HG02763 (cell line): ENCODE results near the gene SNX8.
"Not testable (repeated sequence)": the region's sequence is repeated elsewhere in the genome, so short reads cannot be mapped to it uniquely, and the experiment has no call there.

Experiments
- ATAC-seq: cut with Tn5 transposase; IDR thresholded peaks from one replicate; pipeline ENCODE4 v1.9.1; 2021; ENCODE audit warnings: mild to moderate bottlenecking, moderate library complexity; ENCODE audit not compliant: unreplicated experiment

Gene SNX8, protein sequence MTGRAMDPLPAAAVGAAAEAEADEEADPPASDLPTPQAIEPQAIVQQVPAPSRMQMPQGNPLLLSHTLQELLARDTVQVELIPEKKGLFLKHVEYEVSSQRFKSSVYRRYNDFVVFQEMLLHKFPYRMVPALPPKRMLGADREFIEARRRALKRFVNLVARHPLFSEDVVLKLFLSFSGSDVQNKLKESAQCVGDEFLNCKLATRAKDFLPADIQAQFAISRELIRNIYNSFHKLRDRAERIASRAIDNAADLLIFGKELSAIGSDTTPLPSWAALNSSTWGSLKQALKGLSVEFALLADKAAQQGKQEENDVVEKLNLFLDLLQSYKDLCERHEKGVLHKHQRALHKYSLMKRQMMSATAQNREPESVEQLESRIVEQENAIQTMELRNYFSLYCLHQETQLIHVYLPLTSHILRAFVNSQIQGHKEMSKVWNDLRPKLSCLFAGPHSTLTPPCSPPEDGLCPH

DNA sequence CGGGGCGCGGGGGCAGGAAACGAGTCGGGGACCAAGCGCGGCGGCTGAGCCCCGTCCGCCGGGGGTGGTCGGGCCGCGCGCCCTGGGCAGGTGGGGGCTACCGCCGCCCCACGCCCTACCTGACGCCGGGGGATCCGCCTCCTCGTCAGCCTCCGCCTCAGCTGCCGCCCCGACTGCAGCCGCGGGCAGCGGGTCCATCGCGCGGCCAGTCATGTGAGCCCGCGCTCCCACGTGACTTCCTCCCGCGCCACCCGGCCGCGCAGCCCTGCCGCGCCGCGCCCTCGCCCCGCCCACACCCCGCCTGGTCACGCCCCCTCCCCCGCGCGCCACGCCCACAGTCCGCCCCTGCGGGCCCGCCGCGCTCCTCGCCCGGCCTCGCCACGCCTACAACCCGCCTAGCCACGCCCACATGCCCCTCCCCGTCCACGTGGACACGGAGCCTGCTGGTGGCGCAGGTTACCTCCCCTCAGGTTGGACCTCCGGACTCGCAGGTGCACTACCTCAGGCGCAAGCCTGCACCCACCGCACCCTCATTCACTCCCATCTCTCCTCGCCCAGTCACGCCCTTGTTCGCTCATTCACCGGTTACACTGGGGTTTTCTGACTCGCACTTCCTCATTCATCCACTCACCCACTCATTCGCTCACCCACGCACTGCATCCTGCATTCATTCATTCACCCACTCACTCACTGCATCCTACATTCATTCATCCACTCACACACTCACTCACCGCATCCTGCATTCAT, at the start of gene SNX8:
Gene SNX8, minus strand, starts transcription at position 233 of the 747 bp plus-strand sequence. Its CDS starts 20 bp downstream, at position 213.
- ATAC-seq: peak; percentile 74

DNA sequence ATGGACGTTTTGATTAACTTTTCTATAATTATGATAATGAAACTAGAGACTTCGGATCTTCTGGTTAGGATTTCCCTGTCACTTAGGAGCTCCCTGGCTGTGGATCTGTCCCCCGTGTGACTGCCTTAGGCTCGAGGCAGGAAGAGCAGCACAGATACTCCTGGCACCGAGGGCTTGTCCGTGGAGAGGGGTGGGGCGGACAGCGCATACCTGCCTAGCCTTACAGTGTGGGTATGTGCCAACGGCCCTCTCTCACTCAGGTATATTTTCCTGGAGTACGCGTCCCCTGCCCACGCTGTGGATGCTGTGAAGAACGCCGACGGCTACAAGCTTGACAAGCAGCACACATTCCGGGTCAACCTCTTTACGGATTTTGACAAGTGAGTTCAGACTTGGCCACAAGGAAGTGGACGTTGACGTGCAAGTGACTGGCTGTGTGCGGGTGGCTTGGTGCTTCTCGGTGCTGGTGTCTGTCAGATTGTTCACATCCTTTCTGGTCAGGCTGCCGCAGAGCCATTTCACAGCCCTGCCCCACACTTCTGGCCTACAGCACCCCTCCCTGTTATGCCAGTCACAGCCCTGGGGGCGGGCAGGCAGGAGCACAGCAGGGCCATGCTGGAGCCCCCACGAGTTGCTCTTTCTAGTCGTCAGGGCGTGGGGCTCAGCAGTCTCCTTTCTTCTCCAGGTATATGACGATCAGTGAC, 48.3 kb upstream of the SNX8 start:
- ATAC-seq: no peak

DNA sequence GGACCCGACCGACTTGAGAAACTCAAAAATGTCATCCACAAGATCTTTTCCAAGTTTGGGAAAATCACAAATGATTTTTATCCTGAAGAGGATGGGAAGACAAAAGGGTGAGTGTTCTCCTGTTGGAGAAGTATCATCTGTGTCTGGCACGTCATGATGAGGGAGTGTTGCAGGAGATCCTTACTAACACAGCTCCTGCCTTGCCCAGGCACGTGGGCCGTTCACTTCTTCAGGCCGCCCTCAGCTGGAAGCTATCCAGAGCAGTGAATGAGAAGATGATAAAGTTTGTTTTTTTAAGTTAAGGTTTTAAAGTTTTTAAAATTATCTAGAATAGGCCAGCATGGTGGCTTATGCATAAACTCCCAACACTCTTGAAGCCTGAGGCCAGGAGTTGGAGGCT, 46.6 kb upstream of the SNX8 start:
- no peak for ATAC-seq

DNA sequence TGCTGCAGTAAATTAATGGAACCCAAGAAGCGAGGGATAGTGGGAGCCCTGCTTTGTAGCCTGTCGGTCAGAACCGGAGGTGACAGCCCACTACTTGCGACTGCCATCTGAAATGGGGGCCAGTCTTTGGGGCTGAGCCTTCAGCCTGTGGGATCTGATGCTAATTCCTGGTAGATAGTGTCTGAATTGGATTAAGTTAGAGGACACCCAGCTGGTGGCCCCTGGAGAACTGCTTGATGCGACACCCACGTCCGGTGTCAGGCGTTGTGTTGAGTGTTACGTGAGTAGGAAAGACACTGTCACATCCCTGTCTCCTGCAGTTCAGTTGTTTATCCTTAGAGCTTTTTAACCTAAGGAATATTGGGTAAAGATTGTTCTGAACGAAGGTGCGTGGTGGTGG, 45.4 kb upstream of the SNX8 start:
- ATAC-seq: no peak

DNA sequence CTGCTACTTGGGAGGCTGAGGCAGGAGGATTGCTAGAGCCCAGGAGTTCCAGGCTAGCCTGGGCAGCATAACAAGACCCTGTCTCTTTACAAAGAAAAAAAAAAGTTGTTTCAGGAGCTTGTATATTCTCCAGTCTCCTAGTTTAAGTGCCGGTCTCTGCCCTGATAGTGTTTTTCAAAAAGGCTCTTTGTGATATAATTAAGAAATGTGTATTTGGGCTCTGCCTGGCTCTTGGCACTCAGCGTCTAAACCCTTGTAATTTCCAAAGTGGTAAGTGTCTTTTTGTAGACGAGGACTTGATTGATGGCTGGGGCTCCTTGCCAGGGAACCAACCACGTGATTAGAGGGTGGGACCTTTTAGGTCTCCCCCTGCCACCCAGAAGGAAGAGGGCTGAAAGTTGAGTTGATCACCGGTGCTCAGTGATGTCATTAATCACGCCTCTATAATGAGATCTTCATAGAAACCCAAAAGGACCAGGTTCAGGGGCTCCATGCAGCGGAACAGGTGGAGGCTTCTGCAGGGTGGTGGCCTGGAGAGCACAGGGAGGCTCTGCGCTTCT, 44.8 kb upstream of the SNX8 start:
- no peak for ATAC-seq

DNA sequence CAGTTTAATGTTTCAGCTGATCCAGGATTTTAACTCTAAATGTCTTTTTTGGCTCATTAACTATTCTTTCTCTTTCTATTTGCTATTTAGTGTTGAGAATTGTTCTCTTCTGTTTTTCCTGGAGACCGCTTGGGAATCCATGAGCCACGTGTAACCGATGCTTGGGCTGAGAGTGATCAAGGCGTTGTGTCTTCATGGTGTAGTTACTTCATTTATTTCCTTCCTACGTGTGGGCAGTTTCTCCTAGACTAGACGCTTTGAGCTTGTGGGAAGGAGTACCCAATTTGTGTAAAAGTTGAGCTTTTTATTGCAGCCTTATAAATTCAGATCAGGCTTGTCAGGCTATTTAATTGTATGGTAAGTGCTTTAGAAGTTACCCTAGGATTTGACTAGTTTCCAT, 43.3 kb upstream of the SNX8 start:
- no peak for ATAC-seq

DNA sequence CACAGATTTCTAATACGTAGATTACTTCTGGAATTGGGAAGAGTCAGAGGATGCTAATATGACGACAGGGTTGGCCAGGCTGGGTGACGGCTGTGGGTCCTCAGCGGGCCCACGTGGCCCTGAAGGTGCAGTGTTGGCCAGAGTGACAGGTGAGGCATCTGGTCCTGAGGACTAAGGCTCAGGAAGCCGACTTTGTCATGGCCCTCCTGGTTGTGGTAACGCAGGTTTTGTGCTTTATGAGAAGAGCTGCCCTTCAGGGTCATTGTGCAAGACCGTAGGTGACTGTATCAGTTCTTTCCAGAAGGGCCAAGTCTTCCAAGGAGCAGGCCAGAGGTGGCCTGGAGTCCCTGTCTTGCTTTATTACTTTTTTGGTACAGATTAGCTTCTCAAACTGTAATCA, 42.9 kb upstream of the SNX8 start:
- no peak for ATAC-seq

DNA sequence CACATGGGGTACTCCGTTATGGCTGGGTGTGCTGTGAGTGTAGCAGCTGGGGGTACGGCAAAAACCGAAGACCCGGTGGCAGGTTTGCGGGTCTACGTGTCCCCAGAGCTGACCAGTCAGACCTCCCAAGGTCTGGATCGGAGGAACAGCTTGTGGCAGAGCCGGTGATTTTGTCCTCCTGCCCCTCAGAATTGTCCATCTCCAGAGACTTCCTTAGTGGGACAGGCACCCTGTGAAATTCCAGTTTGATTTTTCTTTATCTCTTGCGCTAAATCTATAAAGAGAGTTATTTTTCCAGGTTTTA, 41.4 kb upstream of the SNX8 start:
- ATAC-seq: no peak

DNA sequence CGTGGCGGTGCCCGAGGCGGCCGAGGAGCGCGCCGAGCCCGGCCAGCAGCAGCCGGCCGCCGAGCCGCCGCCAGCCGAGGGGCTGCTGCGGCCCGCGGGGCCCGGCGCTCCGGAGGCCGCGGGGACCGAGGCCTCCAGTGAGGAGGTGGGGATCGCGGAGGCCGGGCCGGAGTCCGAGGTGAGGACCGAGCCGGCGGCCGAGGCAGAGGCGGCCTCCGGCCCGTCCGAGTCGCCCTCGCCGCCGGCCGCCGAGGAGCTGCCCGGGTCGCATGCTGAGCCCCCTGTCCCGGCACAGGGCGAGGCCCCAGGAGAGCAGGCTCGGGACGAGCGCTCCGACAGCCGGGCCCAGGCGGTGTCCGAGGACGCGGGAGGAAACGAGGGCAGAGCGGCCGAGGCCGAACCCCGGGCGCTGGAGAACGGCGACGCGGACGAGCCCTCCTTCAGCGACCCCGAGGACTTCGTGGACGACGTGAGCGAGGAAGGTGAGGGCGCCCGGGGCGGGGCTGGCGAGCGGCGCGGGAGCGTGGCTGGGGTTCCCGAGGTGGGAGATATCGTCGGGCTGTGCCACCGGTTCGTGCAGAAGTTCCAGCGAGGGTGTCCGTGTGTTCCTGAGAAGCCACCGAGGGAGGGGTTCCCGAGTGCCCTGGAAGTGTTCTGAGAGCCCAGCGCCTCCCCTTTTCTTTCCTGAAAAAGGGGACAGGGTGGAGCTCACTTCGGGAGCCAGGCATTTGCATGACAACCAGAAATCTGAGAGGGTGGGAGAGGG, 40.9 kb upstream of the SNX8 start:
- ATAC-seq: peak; percentile 27

DNA sequence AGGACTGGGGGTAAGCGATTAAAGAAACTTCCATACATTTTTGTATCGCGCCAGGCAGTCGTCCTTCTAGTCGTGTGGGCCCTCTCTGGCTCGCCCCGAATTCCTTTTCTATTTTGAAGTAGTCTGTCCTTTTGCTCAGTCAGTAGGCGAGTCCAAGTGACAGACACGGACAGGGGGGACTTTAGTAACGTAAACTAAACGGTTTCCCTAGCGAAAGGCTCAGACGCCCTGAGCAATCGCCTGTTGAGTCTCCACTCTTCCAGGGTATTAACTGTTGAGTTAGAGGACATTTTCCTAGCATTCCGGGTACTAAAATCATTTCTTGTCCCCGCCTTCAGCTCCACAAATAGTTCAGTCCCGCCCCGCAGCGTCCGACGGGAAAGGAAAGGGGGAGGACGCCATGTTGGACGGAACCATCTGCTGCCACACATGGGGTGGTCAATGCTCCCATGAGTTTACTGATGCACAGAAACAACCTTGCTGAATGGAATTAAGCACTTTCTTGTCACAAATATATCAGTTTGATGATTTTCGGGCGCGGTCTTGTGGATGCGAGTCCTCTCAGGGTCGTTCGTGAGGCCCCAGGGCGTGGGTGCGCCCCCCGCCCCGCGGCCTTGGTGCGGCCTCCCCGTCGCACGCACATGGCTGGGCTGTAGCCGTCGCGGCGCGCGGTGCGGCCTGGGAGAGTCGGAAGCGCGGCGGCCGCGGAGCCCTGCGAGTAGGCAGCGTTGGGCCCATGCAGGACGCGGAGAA, 40.1 kb upstream of the SNX8 start, which contains the start of gene EIF3B:
Gene EIF3B, plus strand, starts transcription at position 642 of the 753 bp plus-strand sequence. Its CDS starts 95 bp downstream, at position 737.
- ATAC-seq: peak; percentile 82

DNA sequence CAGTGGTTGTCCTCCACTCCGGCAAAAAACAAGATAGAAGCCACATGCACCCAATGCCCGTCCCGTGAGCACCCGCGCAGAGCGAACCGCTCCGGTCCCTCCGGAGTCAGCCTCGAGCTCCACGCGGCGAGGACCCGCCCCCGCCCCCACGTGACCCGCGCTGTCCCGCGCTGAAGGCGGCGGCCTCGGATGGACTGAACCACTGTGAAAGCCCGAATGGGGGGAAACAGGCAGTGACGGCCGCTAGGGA, 39.6 kb upstream of the SNX8 start:
- ATAC-seq: peak; percentile 41

DNA sequence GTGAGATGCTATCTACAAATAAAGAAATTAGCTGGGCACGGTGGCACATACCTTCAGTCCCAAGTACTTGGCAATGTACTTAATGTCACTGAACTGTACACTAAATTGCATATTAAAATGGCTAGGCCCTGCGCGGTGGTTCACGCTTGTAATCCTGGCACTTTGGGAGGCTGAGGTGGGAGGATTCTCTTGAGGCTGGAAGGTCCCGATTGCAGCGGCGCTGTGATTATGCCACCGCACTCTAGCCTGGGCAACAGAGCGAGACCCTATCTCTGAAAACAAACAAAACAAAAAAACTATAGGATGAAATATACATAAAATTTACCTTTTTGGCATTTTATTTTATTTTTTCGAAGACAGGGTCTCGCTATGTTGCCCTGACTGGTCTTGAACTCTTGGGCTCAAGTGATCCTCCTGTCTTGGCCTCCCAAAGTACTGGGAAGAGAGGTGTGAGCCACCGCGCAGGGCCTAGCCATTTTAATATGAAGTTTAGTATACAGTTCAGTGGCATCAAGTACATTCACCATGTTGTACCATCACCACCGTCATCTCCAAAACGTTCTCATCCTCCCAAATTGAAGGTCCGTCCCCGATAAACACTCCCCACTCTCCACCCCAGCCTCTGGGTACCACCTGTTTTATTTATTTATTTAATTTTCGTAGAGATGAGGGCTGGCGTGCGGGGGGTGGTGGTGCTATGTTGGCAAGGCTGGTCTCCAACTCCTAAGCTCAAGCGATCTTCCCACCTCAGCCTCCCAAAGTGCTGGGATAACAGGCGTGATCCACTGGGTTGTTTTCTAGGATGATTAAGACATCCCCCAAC, 39.1 kb upstream of the SNX8 start:
- no peak for ATAC-seq

DNA sequence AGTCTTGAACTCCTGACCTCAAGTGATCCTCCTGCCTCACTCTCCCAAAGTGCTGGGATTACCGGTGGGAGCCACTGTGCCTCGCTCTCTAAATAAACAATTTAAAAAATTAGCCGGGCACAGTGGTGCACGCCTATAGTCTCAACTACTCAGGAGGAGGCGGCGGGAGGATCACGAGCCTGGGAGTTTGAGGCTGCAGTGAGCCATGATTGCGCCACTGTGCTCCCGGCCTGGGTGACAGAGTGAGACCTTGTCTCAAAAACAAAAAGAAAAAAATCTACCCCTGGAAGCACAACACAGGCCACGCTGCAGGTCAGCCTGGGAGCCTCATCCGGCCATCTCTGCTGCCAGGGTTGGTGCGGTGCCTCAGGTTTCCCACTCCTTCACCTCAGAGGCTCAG, 36.6 kb upstream of the SNX8 start:
- no peak for ATAC-seq

DNA sequence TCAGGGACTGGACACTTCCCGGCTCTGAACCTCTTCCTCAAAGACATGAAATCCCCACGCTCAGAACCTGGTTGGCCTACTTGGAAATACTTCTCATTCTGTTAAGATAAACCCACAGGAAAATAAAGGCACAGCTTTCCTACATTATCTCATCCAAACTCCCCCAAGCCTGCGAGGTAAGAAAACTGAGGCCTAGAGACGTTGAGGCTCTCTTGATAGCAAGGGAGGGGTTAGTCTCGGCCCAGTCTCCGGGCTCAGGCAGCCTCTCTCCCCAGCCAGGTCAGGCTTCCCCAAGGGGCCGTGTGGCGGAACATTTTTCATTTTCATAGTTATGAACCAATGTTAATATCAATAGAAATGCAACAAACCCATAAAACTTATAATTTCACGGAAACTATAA, 35.8 kb upstream of the SNX8 start:
- no peak for ATAC-seq

DNA sequence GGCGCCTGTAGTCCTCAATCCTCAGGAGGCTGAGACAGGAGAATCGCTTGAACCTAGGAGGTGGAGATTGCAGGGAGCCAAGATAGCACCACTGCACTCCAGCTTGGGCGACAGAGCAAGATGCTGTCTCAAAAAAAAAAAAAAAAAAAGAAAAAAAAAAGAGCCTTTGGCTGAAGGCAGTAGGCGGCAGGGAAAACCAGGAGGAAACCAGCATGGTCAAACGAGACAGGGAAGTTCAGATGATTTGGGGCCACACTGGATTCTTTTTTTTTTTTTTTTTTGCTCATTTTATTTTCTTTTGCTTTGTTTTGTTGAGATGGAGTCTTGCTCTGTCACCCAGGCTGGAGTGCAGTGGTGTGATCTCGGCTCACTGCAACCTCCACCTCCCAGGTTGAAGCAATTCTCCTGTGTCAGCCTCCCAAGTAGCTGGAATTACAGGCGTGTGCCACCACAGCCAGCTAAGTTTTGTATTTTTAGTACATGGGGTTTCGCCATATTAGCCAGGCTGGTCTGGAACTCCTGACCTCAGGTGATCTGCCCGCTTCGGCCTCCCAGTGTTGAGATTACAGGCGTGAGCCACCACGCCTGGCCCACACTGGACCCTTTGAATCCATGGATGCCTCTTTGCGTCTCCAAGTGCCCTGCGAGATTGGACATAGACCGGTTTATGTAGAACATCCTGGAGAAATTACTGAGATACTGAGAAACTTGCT, 33.3 kb upstream of the SNX8 start:
- ATAC-seq: not testable (repeated sequence)

DNA sequence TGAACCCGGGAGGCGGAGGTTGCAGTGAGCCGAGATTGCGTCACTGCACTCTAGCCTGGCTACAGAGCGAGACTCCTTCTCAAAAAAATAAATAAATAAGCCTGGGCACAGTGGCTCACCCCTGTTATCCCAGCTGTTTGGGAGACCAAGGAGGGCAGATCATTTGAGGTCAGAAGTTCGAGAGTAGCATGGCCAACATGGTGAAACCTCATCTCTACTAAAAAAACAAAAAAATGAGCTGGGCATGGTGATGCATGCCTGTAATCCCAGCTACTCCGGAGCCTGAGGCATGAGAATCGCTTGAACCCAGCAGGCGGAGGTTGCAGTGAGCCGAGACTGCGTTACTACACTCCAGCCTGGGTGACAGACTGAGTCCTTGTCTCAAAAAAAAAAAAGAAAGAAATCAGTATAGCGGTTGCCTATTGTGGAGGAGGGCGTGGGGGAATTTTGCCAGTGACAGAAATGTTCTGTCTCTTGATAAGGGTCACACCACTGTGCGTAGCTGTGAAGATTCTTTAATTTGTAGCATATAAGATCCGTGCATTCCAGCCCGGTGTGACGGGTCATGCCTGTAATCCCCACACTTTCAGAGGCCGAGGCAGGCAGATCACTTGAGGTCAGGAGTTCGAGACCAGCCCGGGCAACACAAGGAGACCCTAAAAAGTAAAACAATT, 22.5 kb upstream of the SNX8 start:
- ATAC-seq: no peak

DNA sequence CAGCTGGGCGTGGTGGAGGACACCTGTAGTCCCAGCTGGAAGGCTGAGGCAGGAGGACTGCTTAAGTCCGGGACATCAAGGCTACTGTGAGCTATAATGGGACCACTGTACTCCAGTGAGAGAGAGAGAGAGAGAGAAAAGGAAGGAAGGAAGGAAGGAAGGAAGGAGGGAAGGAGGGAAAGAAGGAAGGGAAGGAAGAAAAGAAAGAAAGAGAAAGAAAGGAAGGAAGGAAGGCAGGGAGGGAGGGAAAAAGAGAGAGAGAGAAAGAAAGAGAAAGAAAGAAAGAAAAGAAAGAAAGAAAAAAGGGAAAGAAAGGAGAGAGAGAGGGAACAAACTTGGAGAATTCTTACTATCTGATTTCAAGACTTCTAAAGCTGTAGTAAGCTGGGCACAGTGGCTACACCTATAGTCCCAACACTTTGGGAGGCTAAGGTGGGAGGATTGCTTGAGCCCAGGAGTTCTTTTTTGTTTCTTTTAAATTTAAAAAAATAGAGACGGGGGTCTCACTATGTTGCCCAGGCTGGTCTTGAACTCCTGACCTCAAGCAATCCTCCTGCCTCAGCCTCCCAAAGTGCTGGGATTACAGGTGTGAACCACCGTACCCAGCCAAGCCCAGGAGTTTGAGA, 18.5 kb upstream of the SNX8 start:
- ATAC-seq: not testable (repeated sequence)

DNA sequence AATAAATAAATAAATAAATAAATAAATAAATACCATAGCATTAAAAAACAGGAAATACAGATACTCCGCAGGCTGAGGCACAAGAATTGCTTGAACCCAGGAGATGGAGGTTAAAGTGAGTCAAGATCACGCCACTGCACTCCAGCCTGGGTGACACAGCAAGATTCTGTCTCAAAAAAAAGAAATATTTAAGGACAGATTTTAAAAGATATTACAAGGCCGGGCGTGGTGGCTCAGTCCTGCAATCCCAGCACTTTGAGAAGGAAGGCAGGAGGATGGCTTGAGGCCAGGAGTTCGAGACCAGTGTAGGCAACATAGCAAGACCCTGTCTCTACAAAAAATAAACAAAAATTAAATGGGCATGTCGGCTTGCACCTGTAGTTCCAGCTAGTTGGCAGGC, 17.5 kb upstream of the SNX8 start:
- ATAC-seq: no peak
